Fibroblast of lung (primary cell): ENCODE measurements around the gene NBDY. TPM values are rescaled to one million over a fixed set of nuclear protein-coding genes. Genes with fewer than 3 reads are reported as not detected.

Experiments used
- DNase-seq, 2 donors: peaks; one replicate each; pipeline versions ENCODE4 v3.0.0 to v3.0.0-alpha.2; 2010; ENCODE audit warnings: low read depth in 2 of 2
- H2AFZ ChIP-seq: 2 replicates; pipeline ENCODE4 v1.5.1; 2012; ENCODE audit warnings: low read length, control low read depth, inconsistent platforms
- H3K27ac ChIP-seq: 2 replicates; pipeline ENCODE4 v1.5.1; 2011; ENCODE audit warnings: low read length, control low read depth; ENCODE audit not compliant: insufficient read depth
- H3K27me3 ChIP-seq: 2 replicates; pipeline ENCODE4 v1.5.1; 2011; ENCODE audit warnings: mild to moderate bottlenecking, low read length; ENCODE audit not compliant: control insufficient read depth, insufficient read depth
- H3K36me3 ChIP-seq: 2 replicates; pipeline ENCODE4 v1.5.1; 2011; ENCODE audit warnings: low read length; ENCODE audit not compliant: control insufficient read depth, insufficient read depth
- H3K4me1 ChIP-seq: 2 replicates; pipeline ENCODE4 v1.5.1; 2011; ENCODE audit warnings: low read length; ENCODE audit not compliant: control insufficient read depth, insufficient read depth; ENCODE audit errors: extremely low read depth
- H3K4me2 ChIP-seq: 2 replicates; pipeline ENCODE4 v1.5.1; 2011; ENCODE audit warnings: low read length, control low read depth; ENCODE audit not compliant: insufficient read depth; ENCODE audit errors: extremely low read depth
- H3K4me3 ChIP-seq, 4 experiments: fragments of 200-600 bp in 1 of 4; sonication (generic) in 1 of 4; replicated peaks in 1 of 4; 2 replicates each; pipeline ENCODE4 v1.5.1; 2011 to 2016; ENCODE audit warnings: low read length in 4 of 4, low read depth in 3 of 4, mild to moderate bottlenecking in 3 of 4, control low read depth in 2 of 4, inconsistent platforms in 1 of 4, mixed read lengths in 1 of 4; ENCODE audit not compliant: insufficient read depth in 1 of 4; ENCODE audit errors: control extremely low read depth in 1 of 4
- H3K79me2 ChIP-seq: 2 replicates; pipeline ENCODE4 v1.5.1; 2012; ENCODE audit warnings: mild to moderate bottlenecking, low read length, inconsistent platforms; ENCODE audit not compliant: control insufficient read depth, insufficient read depth
- H3K9ac ChIP-seq: 2 replicates; pipeline ENCODE4 v1.5.1; 2011; ENCODE audit warnings: mild to moderate bottlenecking, low read length, control low read depth; ENCODE audit not compliant: insufficient read depth
- H3K9me3 ChIP-seq: 2 replicates; pipeline ENCODE4 v1.5.1; 2012; ENCODE audit warnings: low read depth, low read length; ENCODE audit not compliant: control insufficient read depth, insufficient read depth
- H4K20me1 ChIP-seq: 2 replicates; pipeline ENCODE4 v1.5.1; 2011; ENCODE audit warnings: low read length; ENCODE audit not compliant: control insufficient read depth, insufficient read depth; ENCODE audit errors: extremely low read depth
- CTCF ChIP-seq, 2 donors: IDR thresholded peaks in 1 of 2; conservative IDR thresholded peaks in 1 of 2; 1 replicate in 1 of 2; 2 replicates in 1 of 2; pipeline ENCODE4 v1.5.1; 2011 to 2012; ENCODE audit warnings: low read length in 2 of 2, control low read depth in 1 of 2, inconsistent platforms in 1 of 2, low read depth in 1 of 2, mild to moderate bottlenecking in 1 of 2
- EZH2 ChIP-seq: IDR thresholded peaks from 2 replicates; pipeline ENCODE4 v1.5.1; 2012; ENCODE audit warnings: low read length, control low read depth, mild to moderate bottlenecking; ENCODE audit errors: missing control alignments
- polyA plus RNA-seq, 2 donors: library from polyadenylated mRNA; depleted of rRNA in 1 of 2; stranded (reverse) in 1 of 2; unstranded in 1 of 2; fragments of >200 nt; gene quantifications; 2 replicates each; pipeline ENCODE4 v1.2.1, GENCODE V29; 2011 to 2012; ENCODE audit warnings: missing spikeins in 1 of 2
- total RNA-seq: library from RNA; depleted of rRNA; stranded (reverse); fragments of >200 nt; gene quantifications from 2 replicates; pipeline ENCODE4 v1.2.1, GENCODE V29; 2014

Gene NBDY
- total and polyA plus RNA-seq, 2 donors (not counting 1 experiment from before 2014, with no cell fraction given): 5.8 to 39.3 TPM

GRCh38 chrX:56783996-56784620, 55.1 kb downstream of the NBDY start:
- H3K4me1 ChIP-seq: no peaks in the 10 kb centered on the region
- H2AFZ ChIP-seq: no peak overlapping the region
- H3K9me3 ChIP-seq: no peaks in the 10 kb centered on the region
- H3K27me3 ChIP-seq: no peaks in the 10 kb centered on the region
- H3K36me3 ChIP-seq: no peaks in the 10 kb centered on the region
- H3K79me2 ChIP-seq: no peaks in the 10 kb centered on the region
- no peaks in the 10 kb centered on the region for H4K20me1 ChIP-seq
- TF ChIP-seq EZH2 (no peak), CTCF (conservative IDR thresholded peaks at IDR 0.05 in 1 of 2, IDR thresholded peaks at IDR 0.05 in 1 of 2; ENCODE audit: low read depth in 1 of 2, low read length in 2 of 2) (no peak)
- H3K4me2 ChIP-seq: peak overlapping the region; percentile 13
- no peak overlapping the region for H3K9ac ChIP-seq
- no peak overlapping the region for H3K27ac ChIP-seq
- no peak overlapping the region for H3K4me3 ChIP-seq
- no peak for DNase-seq

GRCh38 chrX:56784666-56785065, 55.6 kb downstream of the NBDY start:
- Histone ChIP-seq H3K79me2 (no peaks in the 10 kb centered on the region), H3K36me3 (no peaks in the 10 kb centered on the region), H3K9me3 (no peaks in the 10 kb centered on the region), H3K9ac (no peak overlapping the region), H3K27ac (no peak overlapping the region), H3K4me1 (no peaks in the 10 kb centered on the region), H4K20me1 (no peaks in the 10 kb centered on the region), H3K4me3 (no peak overlapping the region), H3K27me3 (no peaks in the 10 kb centered on the region), H2AFZ (no peak overlapping the region), H3K4me2 (no peak overlapping the region)
- DNase-seq: no peak
- TF ChIP-seq CTCF (conservative IDR thresholded peaks at IDR 0.05 in 1 of 2, IDR thresholded peaks at IDR 0.05 in 1 of 2; ENCODE audit: low read depth in 1 of 2, low read length in 2 of 2) (no peak), EZH2 (no peak)

GRCh38 chrX:56785442-56785841, 56.4 kb downstream of the NBDY start:
- H3K4me2 ChIP-seq: no peak overlapping the region
- H4K20me1 ChIP-seq: no peaks in the 10 kb centered on the region
- H3K27me3 ChIP-seq: no peaks in the 10 kb centered on the region
- no peaks in the 10 kb centered on the region for H3K79me2 ChIP-seq
- no peak overlapping the region for H3K4me3 ChIP-seq
- no peaks in the 10 kb centered on the region for H3K4me1 ChIP-seq
- H3K9me3 ChIP-seq: no peaks in the 10 kb centered on the region
- no peak for TF ChIP-seq CTCF (conservative IDR thresholded peaks at IDR 0.05 in 1 of 2, IDR thresholded peaks at IDR 0.05 in 1 of 2; ENCODE audit: low read depth in 1 of 2, low read length in 2 of 2)
- TF ChIP-seq EZH2: no peak
- H3K9ac ChIP-seq: no peak overlapping the region
- DNase-seq: no peak
- H2AFZ ChIP-seq: no peak overlapping the region
- no peak overlapping the region for H3K27ac ChIP-seq
- no peaks in the 10 kb centered on the region for H3K36me3 ChIP-seq
